Caco-2 (cell line): ENCODE results near the gene AADAC. TPM values are rescaled to one million over a fixed set of nuclear protein-coding genes. Genes with fewer than 3 reads are reported as not detected.

Source experiments
- BruUV-seq: library from RNA; stranded (reverse); fragments of 400-500 nt; replicated peaks from 2 replicates; lab custom pipeline; 2021; lab: Mats Ljungman, UMichigan
- CTCF ChIA-PET: fragments of 300-600 bp; sonication (Branson Sonifier 250); formaldehyde crosslinking; loops from one replicate; lab custom pipeline; 2022; ENCODE audit warnings: antibody characterized with exemption; lab: Charles Lee
- POLR2A ChIA-PET: fragments of 300-600 bp; sonication (Branson Sonifier 250); formaldehyde crosslinking; loops from one replicate; lab custom pipeline; 2022; ENCODE audit warnings: antibody characterized with exemption; lab: Charles Lee
- DNase-seq, 2 experiments: peaks; one replicate each; pipeline versions ENCODE4 v3.0.0 to v3.0.0-alpha.2; 2020 to 2022
- H3K27me3 ChIP-seq: replicated peaks from 2 replicates; pipeline ENCODE4 v1.6.0; 2011; ENCODE audit warnings: low read length; ENCODE audit not compliant: control insufficient read depth, insufficient read depth
- H3K36me3 ChIP-seq: 2 replicates; pipeline ENCODE4 v1.5.1; 2011; ENCODE audit warnings: low read length; ENCODE audit not compliant: control insufficient read depth, insufficient read depth
- H3K4me1 ChIP-seq: fragments of 250-450 bp; sonication (Bioruptor Pico); 2 replicates; pipeline ENCODE4 v1.5.1; 2020; ENCODE audit warnings: mild to moderate bottlenecking
- H3K4me3 ChIP-seq: 2 replicates; pipeline ENCODE4 v1.5.1; 2011; ENCODE audit warnings: low read depth, mild to moderate bottlenecking, control low read depth, low read length
- H3K9me3 ChIP-seq: fragments of 250-450 bp; sonication (Bioruptor Pico); 2 replicates; pipeline ENCODE4 v1.5.1; 2020; ENCODE audit warnings: mild to moderate bottlenecking, moderate library complexity
- H3K27ac Mint-ChIP-seq: one replicate; pipeline ENCODE4 v1.8.0; 2022; ENCODE audit warnings: mixed read lengths; ENCODE audit not compliant: unreplicated experiment
- H3K27me3 Mint-ChIP-seq: one replicate; pipeline ENCODE4 v1.8.0; 2022; ENCODE audit warnings: mixed read lengths; ENCODE audit not compliant: insufficient read depth, unreplicated experiment
- H3K36me3 Mint-ChIP-seq: one replicate; pipeline ENCODE4 v1.8.0; 2022; ENCODE audit warnings: mild to moderate bottlenecking, mixed read lengths; ENCODE audit not compliant: insufficient read depth, unreplicated experiment
- H3K4me1 Mint-ChIP-seq: one replicate; pipeline ENCODE4 v1.8.0; 2022; ENCODE audit warnings: low read depth, mixed read lengths; ENCODE audit not compliant: unreplicated experiment
- H3K4me3 Mint-ChIP-seq: one replicate; pipeline ENCODE4 v1.8.0; 2022; ENCODE audit warnings: mild to moderate bottlenecking, moderate library complexity, mixed read lengths; ENCODE audit not compliant: unreplicated experiment
- H3K9me3 Mint-ChIP-seq: one replicate; pipeline ENCODE4 v1.8.0; 2022; ENCODE audit warnings: mixed read lengths; ENCODE audit not compliant: unreplicated experiment
- CTCF ChIP-seq, 2 experiments: fragments of 200-600 bp in 1 of 2; IDR thresholded peaks; 1 replicate in 1 of 2; 2 replicates in 1 of 2; pipeline versions ENCODE4 v1.5.1 to v1.8.0; 2011 to 2022; ENCODE audit warnings: antibody characterized with exemption in 1 of 2, control low read depth in 1 of 2, inconsistent platforms in 1 of 2, low read depth in 1 of 2, low read length in 1 of 2, mild to moderate bottlenecking in 1 of 2, moderate library complexity in 1 of 2; ENCODE audit not compliant: insufficient read depth in 1 of 2, severe bottlenecking in 1 of 2, unreplicated experiment in 1 of 2
- intact Hi-C: fragments of 100-400 bp; cut with micrococcal nuclease; formaldehyde crosslinking; loops from one replicate; pipeline ENCODE4 v1.10.0; 2022; ENCODE audit not compliant: unreplicated experiment
- total RNA-seq: library from RNA; stranded (reverse); gene quantifications from 2 replicates; pipeline ENCODE4 v1.2.3, GENCODE V29; 2022

The AADAC gene
- total RNA-seq, 1 experiment from 2014 or later: 0.57 TPM

GRCh38 chr3:151839313-151839631, 25.4 kb downstream of the AADAC start:
- intact Hi-C loops: loop anchor here (1.0 to 10.0 kb wide), 9 partner anchors 79 to 672 kb away; no protein-coding TSS in a partner anchor
- Mint-ChIP-seq H3K27me3 (no peaks in the 10 kb centered on the region), H3K4me1 (peaks cover 15% of the 10 kb centered on the region), H3K4me3 (no peak overlapping the region), H3K27ac (no peak overlapping the region), H3K36me3 (no peaks in the 10 kb centered on the region), H3K9me3 (no peaks in the 10 kb centered on the region)
- Histone ChIP-seq H3K27me3 (no peaks in the 10 kb centered on the region), H3K4me3 (no peak overlapping the region), H3K9me3 (no peaks in the 10 kb centered on the region), H3K4me1 (peaks cover 20% of the 10 kb centered on the region), H3K36me3 (no peaks in the 10 kb centered on the region)
- no peak for DNase-seq
- CTCF ChIA-PET: interaction anchor here (0.6 to 1.8 kb wide), 9 partner anchors 79 to 460 kb away, joined by 3 to 30 read pairs (median 5); partner anchors contain the start of gene IGSF10
- POLR2A ChIA-PET: no interaction called here
- TF ChIP-seq CTCF (IDR thresholded peaks at IDR 0.05; ENCODE audit: insufficient read depth in 1 of 2, low read depth in 1 of 2, low read length in 1 of 2, severe bottlenecking in 1 of 2, unreplicated experiment in 1 of 2): peak in 1 of 2 experiments; percentile 3
- no TSS peak for BruUV-seq

GRCh38 chr3:151841801-151842200, 27.9 kb downstream of the AADAC start:
- Histone ChIP-seq H3K4me1 (peaks cover 11% of the 10 kb centered on the region), H3K4me3 (no peak overlapping the region), H3K36me3 (no peaks in the 10 kb centered on the region), H3K9me3 (no peaks in the 10 kb centered on the region), H3K27me3 (no peaks in the 10 kb centered on the region)
- no peak overlapping the region for H3K27ac Mint-ChIP-seq
- no peak overlapping the region for H3K4me3 Mint-ChIP-seq
- H3K4me1 Mint-ChIP-seq: peaks cover 13% of the 10 kb centered on the region
- no peak for TF ChIP-seq CTCF (IDR thresholded peaks at IDR 0.05; ENCODE audit: insufficient read depth in 1 of 2, low read depth in 1 of 2, low read length in 1 of 2, severe bottlenecking in 1 of 2, unreplicated experiment in 1 of 2)
- intact Hi-C loops: no loop called here
- POLR2A ChIA-PET: no interaction called here
- H3K27me3 Mint-ChIP-seq: no peaks in the 10 kb centered on the region
- no peaks in the 10 kb centered on the region for H3K9me3 Mint-ChIP-seq
- H3K36me3 Mint-ChIP-seq: no peaks in the 10 kb centered on the region
- DNase-seq: no peak
- no TSS peak for BruUV-seq
- CTCF ChIA-PET: no interaction called here

- TF ChIP-seq CTCF (IDR thresholded peaks at IDR 0.05; ENCODE audit: insufficient read depth in 1 of 2, low read depth in 1 of 2, low read length in 1 of 2, severe bottlenecking in 1 of 2, unreplicated experiment in 1 of 2): no peak
- no peak overlapping the region for H3K4me3 Mint-ChIP-seq
- H3K9me3 Mint-ChIP-seq: no peaks in the 10 kb centered on the region
- no TSS peak for BruUV-seq
- ChIA-PET CTCF (no interaction called here), POLR2A (no interaction called here)
- H3K4me1 Mint-ChIP-seq: peaks cover 5% of the 10 kb centered on the region
- Histone ChIP-seq H3K4me3 (no peak overlapping the region), H3K9me3 (no peaks in the 10 kb centered on the region), H3K36me3 (no peaks in the 10 kb centered on the region), H3K27me3 (no peaks in the 10 kb centered on the region), H3K4me1 (no peaks in the 10 kb centered on the region)
- no peak overlapping the region for H3K27ac Mint-ChIP-seq
- no peak for DNase-seq
- H3K36me3 Mint-ChIP-seq: no peaks in the 10 kb centered on the region
- intact Hi-C loops: no loop called here
- no peaks in the 10 kb centered on the region for H3K27me3 Mint-ChIP-seq
These were observed 29.4 kb downstream of the AADAC start for GRCh38 chr3:151843275-151843674.
